A549 (cell line): ENCODE measurements around the gene FSTL4. TPM values are rescaled to one million over a fixed set of nuclear protein-coding genes. Genes with fewer than 3 reads are reported as not detected.

Experiments
- ATAC-seq, 2 experiments: fragments of 200-7000 bp in 1 of 2; fragments of >200 bp in 1 of 2; cut with Nextera tagmentation in 1 of 2; cut with Tn5 transposase in 1 of 2; 3 replicates each; pipeline versions ENCODE4 v1.8.0 to v1.9.1; 2018 to 2020; ENCODE audit warnings: mild to moderate bottlenecking in 1 of 2, moderate library complexity in 1 of 2
- CTCF ChIA-PET: fragments of 300-600 bp; sonication (Branson Sonifier 250); formaldehyde crosslinking; extraction: SDS; loops from one replicate; lab custom pipeline; 2021; ENCODE audit warnings: antibody characterized with exemption, inconsistent platforms; lab: Yijun Ruan, JAX
- POLR2A ChIA-PET: fragments of 350-600 bp; formaldehyde crosslinking; extraction: SDS; loops from one replicate; lab custom pipeline; 2021; ENCODE audit warnings: antibody characterized with exemption, inconsistent platforms; lab: Yijun Ruan, JAX
- DNase-seq, 2 experiments: peaks; one replicate each; pipeline versions ENCODE4 v3.0.0 to v3.0.0-alpha.2; 2011 to 2016; ENCODE audit warnings: low read depth in 1 of 2, low spot score in 1 of 2
- FAIRE-seq: peaks from 2 replicates; lab custom pipeline; 2011; peaks lifted over from hg19 to GRCh38; lab: Jason Lieb, UNC
- H3K27ac ChIP-seq, 2 experiments: fragments of >200 bp; sonication (Bioruptor Twin); formaldehyde crosslinking; 3 replicates each; pipeline ENCODE4 v1.5.1; 2016 to 2017
- H3K4me1 ChIP-seq: fragments of >200 bp; sonication (Bioruptor Twin); formaldehyde crosslinking; 3 replicates; pipeline ENCODE4 v1.6.1; 2016
- H3K4me2 ChIP-seq: fragments of >200 bp; sonication (Bioruptor Twin); formaldehyde crosslinking; 3 replicates; pipeline ENCODE4 v1.6.1; 2016
- H3K4me3 ChIP-seq: fragments of >200 bp; sonication (Bioruptor Twin); formaldehyde crosslinking; 3 replicates; pipeline ENCODE4 v1.5.1; 2016
- H3K9me3 ChIP-seq: fragments of >200 bp; sonication (Bioruptor Twin); formaldehyde crosslinking; 3 replicates; pipeline ENCODE4 v1.6.1; 2016
- CBX2 ChIP-seq: fragments of 200-600 bp; sonication (generic); IDR thresholded peaks from 2 replicates; pipeline ENCODE4 v1.6.1; 2016; ENCODE audit warnings: low read depth, mild to moderate bottlenecking, borderline replicate concordance
- CHD2 ChIP-seq: fragments of 150-350 bp; IDR thresholded peaks from 2 replicates; pipeline ENCODE4 v1.6.1; 2014; ENCODE audit warnings: low read length; ENCODE audit not compliant: partially characterized antibody
- EP300 ChIP-seq, 2 experiments: fragments of >200 bp; sonication (Bioruptor Twin); formaldehyde crosslinking; IDR thresholded peaks; 2 replicates in 1 of 2; 3 replicates in 1 of 2; pipeline ENCODE4 v1.6.1; 2016 to 2017
- ESRRA ChIP-seq: fragments of 150-350 bp; IDR thresholded peaks from 2 replicates; pipeline ENCODE4 v1.6.1; 2014; ENCODE audit warnings: mild to moderate bottlenecking, low read length, borderline replicate concordance
- FOSL2 ChIP-seq, 2 experiments: fragments of 450-650 bp in 1 of 2; fragments of >200 bp in 1 of 2; sonication (Bioruptor Twin) in 1 of 2; formaldehyde crosslinking; IDR thresholded peaks; 2 replicates each; pipeline versions ENCODE4 v1.5.0 to v1.6.1; 2016 to 2020; ENCODE audit warnings: mild to moderate bottlenecking in 1 of 2, moderate library complexity in 1 of 2
- HOXA7 ChIP-seq: fragments of 250-450 bp; sonication (Bioruptor Pico); IDR thresholded peaks from 2 replicates; pipeline ENCODE4 v1.5.0; 2020; ENCODE audit warnings: mild to moderate bottlenecking, moderate library complexity
- JUNB ChIP-seq: fragments of >200 bp; sonication (Bioruptor Twin); formaldehyde crosslinking; IDR thresholded peaks from 2 replicates; pipeline ENCODE4 v1.6.1; 2016
- MAZ ChIP-seq: fragments of 150-350 bp; IDR thresholded peaks from 2 replicates; pipeline ENCODE4 v1.6.1; 2014; ENCODE audit warnings: antibody characterized with exemption, low read depth, low read length, borderline replicate concordance
- PHF8 ChIP-seq: fragments of 200-600 bp; sonication (generic); IDR thresholded peaks from 2 replicates; pipeline ENCODE4 v1.6.1; 2016; ENCODE audit warnings: low read depth, mild to moderate bottlenecking, antibody characterized with exemption, moderate library complexity, borderline replicate concordance
- POLR2A ChIP-seq: IDR thresholded peaks from 2 replicates; pipeline ENCODE4 v1.6.1; 2012; ENCODE audit warnings: mild to moderate bottlenecking, low read length
- SREBF2 ChIP-seq: fragments of 450-650 bp; IDR thresholded peaks from 2 replicates; pipeline ENCODE4 v1.6.1; 2014; ENCODE audit warnings: mild to moderate bottlenecking, moderate library complexity
- ZNF302 ChIP-seq: fragments of 250-450 bp; sonication (Bioruptor Pico); IDR thresholded peaks from 2 replicates; pipeline ENCODE4 v1.9.0; 2021; ENCODE audit warnings: inconsistent platforms, mild to moderate bottlenecking, moderate library complexity
- ZSCAN20 ChIP-seq: fragments of 250-450 bp; sonication (Bioruptor Pico); IDR thresholded peaks from 2 replicates; pipeline ENCODE4 v1.8.0; 2022; ENCODE audit warnings: mild to moderate bottlenecking, moderate library complexity
- WGBS: methylation state at CpG from one replicate; pipeline ENCODE4 v1.1.6; 2017; ENCODE audit errors: missing lambda C conversion rate; 5-methylcytosine and 5-hydroxymethylcytosine counted together
- polyA plus RNA-seq, 4 experiments: library from polyadenylated mRNA; depleted of rRNA in 3 of 4; stranded (reverse); fragments of >200 nt; fragmentation: RNase III in 1 of 4; extraction: RNeasy Plus Mini Kit Qiagen cat#74134 plus additional on column Dnase treatment in 1 of 4; gene quantifications; 2 replicates in 3 of 4; 3 replicates in 1 of 4; pipeline ENCODE4 v1.2.3, GENCODE V29; 2011 to 2017
- TF ChIP-seq, protein P1 (sequence below): IDR thresholded peaks from 2 replicates; pipeline ENCODE4 v1.6.1; 2012; ENCODE audit warnings: low read depth, borderline replicate concordance
- TF ChIP-seq, protein P2 (sequence below): fragments of 200-600 bp; sonication (generic); IDR thresholded peaks from 2 replicates; pipeline ENCODE4 v1.6.1; 2016; ENCODE audit warnings: antibody characterized with exemption, mild to moderate bottlenecking, moderate library complexity
- TF ChIP-seq, protein P3 (sequence below): fragments of 250-450 bp; sonication (Bioruptor Pico); IDR thresholded peaks from 2 replicates; pipeline ENCODE4 v1.5.0; 2021; ENCODE audit warnings: mild to moderate bottlenecking, moderate library complexity, borderline replicate concordance
- TF ChIP-seq, protein P4 (sequence below): fragments of >200 bp; sonication (Bioruptor Twin); formaldehyde crosslinking; IDR thresholded peaks from 3 replicates; pipeline ENCODE4 v1.5.1; 2016
- TF ChIP-seq, protein P5 (sequence below): fragments of >200 bp; sonication (Bioruptor Twin); formaldehyde crosslinking; IDR thresholded peaks from 2 replicates; pipeline ENCODE4 v1.6.1; 2016
- TF ChIP-seq, protein P6 (sequence below): fragments of 450-650 bp; IDR thresholded peaks from 2 replicates; pipeline ENCODE4 v1.6.1; 2014; ENCODE audit warnings: antibody characterized with exemption
- TF ChIP-seq, protein P7 (sequence below): IDR thresholded peaks from 2 replicates; pipeline ENCODE4 v1.6.1; 2012

FSTL4 gene
- polyA plus RNA-seq, 2 of the 4 experiments (the other 2 are of a cell fraction) = 1.6 to 1.8 TPM

DNA sequence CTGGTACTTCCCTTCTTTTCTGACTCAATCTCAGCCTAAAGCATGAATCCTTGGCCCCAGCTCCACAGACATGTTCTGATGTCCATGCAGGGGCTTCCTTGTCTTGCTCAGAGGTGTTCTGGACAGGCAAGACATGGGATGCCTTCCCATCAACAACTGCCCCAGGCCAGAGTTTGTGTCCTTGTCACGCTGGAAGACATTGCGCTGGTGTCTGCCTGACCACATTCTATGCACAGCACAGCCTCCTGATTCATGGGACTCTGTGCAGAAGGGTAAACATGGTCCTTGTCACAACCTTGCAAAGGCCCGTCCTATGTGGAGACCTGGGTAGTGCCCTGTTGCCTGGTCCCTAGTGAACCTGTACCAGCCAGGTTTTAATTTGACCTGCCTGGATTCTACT lies 212.2 kb downstream of the FSTL4 start:
- DNase-seq (no peak), ATAC-seq (no peak), FAIRE-seq (no peak)
- WGBS = 73% methylated on average over 3 of the region's 3 CpGs
- no peaks in the 10 kb centered on the region for H3K4me1 ChIP-seq
- ChIA-PET POLR2A (no interaction called here), CTCF (interaction anchor here (0.6 to 2.0 kb wide), 4 partner anchors 10 to 196 kb away, joined by 3 to 9 read pairs (median 3); no protein-coding TSS in a partner anchor)
- no peak overlapping the region for H3K4me3 ChIP-seq
- TF ChIP-seq, protein P1, sequence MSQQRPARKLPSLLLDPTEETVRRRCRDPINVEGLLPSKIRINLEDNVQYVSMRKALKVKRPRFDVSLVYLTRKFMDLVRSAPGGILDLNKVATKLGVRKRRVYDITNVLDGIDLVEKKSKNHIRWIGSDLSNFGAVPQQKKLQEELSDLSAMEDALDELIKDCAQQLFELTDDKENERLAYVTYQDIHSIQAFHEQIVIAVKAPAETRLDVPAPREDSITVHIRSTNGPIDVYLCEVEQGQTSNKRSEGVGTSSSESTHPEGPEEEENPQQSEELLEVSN = no peak
- TF ChIP-seq ZSCAN20 (CRISPR knock-in tag) (no peak), PHF8 (no peak)
- TF ChIP-seq, protein P2, sequence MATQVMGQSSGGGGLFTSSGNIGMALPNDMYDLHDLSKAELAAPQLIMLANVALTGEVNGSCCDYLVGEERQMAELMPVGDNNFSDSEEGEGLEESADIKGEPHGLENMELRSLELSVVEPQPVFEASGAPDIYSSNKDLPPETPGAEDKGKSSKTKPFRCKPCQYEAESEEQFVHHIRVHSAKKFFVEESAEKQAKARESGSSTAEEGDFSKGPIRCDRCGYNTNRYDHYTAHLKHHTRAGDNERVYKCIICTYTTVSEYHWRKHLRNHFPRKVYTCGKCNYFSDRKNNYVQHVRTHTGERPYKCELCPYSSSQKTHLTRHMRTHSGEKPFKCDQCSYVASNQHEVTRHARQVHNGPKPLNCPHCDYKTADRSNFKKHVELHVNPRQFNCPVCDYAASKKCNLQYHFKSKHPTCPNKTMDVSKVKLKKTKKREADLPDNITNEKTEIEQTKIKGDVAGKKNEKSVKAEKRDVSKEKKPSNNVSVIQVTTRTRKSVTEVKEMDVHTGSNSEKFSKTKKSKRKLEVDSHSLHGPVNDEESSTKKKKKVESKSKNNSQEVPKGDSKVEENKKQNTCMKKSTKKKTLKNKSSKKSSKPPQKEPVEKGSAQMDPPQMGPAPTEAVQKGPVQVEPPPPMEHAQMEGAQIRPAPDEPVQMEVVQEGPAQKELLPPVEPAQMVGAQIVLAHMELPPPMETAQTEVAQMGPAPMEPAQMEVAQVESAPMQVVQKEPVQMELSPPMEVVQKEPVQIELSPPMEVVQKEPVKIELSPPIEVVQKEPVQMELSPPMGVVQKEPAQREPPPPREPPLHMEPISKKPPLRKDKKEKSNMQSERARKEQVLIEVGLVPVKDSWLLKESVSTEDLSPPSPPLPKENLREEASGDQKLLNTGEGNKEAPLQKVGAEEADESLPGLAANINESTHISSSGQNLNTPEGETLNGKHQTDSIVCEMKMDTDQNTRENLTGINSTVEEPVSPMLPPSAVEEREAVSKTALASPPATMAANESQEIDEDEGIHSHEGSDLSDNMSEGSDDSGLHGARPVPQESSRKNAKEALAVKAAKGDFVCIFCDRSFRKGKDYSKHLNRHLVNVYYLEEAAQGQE = no peak
- no peak overlapping the region for H3K27ac ChIP-seq
- no peaks in the 10 kb centered on the region for H3K9me3 ChIP-seq
- H3K4me2 ChIP-seq = no peak overlapping the region

DNA sequence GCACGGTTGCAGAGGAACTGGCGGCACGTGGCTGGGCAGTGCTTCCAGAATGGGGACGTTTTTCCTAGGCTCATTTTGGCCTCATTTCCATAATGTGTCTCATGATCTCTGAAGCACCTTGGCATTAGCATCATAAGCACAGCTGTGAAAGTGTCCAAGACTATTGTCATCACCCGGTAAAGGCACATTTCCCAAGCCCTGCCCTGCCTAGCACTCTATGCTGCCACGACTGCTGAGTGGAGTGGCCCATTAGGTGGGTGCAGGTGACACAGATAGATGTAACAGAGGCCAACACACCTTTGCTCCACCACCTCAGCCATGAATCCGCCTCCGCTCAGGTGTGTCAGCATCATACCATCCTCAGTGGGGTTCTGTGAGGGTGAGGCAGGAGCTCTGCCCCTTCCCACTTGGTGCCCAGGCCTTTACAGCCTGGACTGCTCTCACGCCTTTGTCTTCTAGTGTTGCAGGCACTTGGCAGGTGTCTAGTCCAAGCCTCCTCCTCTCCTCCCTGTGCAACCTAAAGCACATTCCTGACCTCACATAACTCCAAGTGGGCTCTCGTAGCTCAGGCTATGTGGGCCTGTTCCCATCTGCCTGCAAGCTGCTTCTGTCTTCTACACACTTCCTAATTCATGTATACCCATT lies 213.0 kb downstream of the FSTL4 start:
- no peak overlapping the region for H3K4me2 ChIP-seq
- H3K27ac ChIP-seq = no peak overlapping the region
- DNase-seq (no peak), FAIRE-seq (no peak), ATAC-seq (no peak)
- no peaks in the 10 kb centered on the region for H3K4me1 ChIP-seq
- H3K9me3 ChIP-seq = no peaks in the 10 kb centered on the region
- 59% methylated on average over 9 of the region's 10 CpGs for WGBS
- POLR2A ChIA-PET = no interaction called here
- CTCF ChIA-PET = interaction anchor here (1.4 to 2.2 kb wide), 3 partner anchors 10 to 24 kb away, joined by 3 to 9 read pairs (median 8); no protein-coding TSS in a partner anchor
- TF ChIP-seq ZNF302 (no peak), HOXA7 (no peak), CBX2 (no peak), EP300 (IDR thresholded peaks at IDR 0.05) (no peak), SREBF2 (no peak)
- TF ChIP-seq, protein P3, sequence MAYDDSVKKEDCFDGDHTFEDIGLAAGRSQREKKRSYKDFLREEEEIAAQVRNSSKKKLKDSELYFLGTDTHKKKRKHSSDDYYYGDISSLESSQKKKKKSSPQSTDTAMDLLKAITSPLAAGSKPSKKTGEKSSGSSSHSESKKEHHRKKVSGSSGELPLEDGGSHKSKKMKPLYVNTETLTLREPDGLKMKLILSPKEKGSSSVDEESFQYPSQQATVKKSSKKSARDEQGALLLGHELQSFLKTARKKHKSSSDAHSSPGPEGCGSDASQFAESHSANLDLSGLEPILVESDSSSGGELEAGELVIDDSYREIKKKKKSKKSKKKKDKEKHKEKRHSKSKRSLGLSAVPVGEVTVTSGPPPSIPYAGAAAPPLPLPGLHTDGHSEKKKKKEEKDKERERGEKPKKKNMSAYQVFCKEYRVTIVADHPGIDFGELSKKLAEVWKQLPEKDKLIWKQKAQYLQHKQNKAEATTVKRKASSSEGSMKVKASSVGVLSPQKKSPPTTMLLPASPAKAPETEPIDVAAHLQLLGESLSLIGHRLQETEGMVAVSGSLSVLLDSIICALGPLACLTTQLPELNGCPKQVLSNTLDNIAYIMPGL (CRISPR knock-in tag) = no peak
- H3K4me3 ChIP-seq = no peak overlapping the region

DNA sequence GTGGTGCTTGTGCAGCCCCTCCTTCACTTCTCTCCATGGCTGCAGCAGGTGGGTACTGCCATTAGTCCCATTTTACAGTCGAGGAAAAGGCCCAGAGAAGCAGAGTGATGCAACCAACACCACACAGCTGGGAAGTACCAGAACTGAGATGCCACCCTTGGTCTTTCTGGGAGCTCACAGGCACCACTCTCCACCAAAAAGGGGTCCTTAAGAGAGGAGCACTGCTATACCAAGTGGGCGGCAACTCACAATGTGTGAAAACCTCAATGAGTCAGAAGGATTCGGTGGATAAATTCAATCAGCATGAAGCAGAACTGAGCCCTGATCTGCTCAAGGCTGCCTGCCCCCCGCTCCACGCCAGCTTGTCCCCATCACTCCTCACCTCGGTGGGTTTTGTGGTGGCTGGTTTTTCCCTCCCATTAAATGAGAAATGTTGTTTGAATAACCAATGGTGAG lies 213.7 kb downstream of the FSTL4 start:
- 61% methylated on average over 6 of the region's 6 CpGs for WGBS
- CTCF ChIA-PET = interaction anchor here (1.2 to 2.2 kb wide), 2 partner anchors 23 to 25 kb away, joined by 7 to 8 read pairs; no protein-coding TSS in a partner anchor

More for the DNA sequence above, 213.7 kb downstream of the FSTL4 start:
- FAIRE-seq = no peak
- no peak for ATAC-seq
- Histone ChIP-seq H3K9me3 (no peaks in the 10 kb centered on the region), H3K27ac (no peak overlapping the region), H3K4me1 (no peaks in the 10 kb centered on the region), H3K4me2 (no peak overlapping the region), H3K4me3 (no peak overlapping the region)
- POLR2A ChIA-PET = no interaction called here
- no peak for DNase-seq
- no peak for TF ChIP-seq FOSL2 (IDR thresholded peaks at IDR 0.05)
- TF ChIP-seq FOSL2 (CRISPR knock-in tag; IDR thresholded peaks at IDR 0.05) = no peak
- TF ChIP-seq, protein P4, sequence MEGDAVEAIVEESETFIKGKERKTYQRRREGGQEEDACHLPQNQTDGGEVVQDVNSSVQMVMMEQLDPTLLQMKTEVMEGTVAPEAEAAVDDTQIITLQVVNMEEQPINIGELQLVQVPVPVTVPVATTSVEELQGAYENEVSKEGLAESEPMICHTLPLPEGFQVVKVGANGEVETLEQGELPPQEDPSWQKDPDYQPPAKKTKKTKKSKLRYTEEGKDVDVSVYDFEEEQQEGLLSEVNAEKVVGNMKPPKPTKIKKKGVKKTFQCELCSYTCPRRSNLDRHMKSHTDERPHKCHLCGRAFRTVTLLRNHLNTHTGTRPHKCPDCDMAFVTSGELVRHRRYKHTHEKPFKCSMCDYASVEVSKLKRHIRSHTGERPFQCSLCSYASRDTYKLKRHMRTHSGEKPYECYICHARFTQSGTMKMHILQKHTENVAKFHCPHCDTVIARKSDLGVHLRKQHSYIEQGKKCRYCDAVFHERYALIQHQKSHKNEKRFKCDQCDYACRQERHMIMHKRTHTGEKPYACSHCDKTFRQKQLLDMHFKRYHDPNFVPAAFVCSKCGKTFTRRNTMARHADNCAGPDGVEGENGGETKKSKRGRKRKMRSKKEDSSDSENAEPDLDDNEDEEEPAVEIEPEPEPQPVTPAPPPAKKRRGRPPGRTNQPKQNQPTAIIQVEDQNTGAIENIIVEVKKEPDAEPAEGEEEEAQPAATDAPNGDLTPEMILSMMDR = no peak
- TF ChIP-seq CHD2 = no peak
- TF ChIP-seq, protein P5, sequence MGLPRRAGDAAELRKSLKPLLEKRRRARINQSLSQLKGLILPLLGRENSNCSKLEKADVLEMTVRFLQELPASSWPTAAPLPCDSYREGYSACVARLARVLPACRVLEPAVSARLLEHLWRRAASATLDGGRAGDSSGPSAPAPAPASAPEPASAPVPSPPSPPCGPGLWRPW = no peak
- no peak for TF ChIP-seq ZSCAN20 (CRISPR knock-in tag)
- no peak for TF ChIP-seq POLR2A
- no peak for TF ChIP-seq CBX2
- TF ChIP-seq JUNB = no peak
- TF ChIP-seq, protein P6, sequence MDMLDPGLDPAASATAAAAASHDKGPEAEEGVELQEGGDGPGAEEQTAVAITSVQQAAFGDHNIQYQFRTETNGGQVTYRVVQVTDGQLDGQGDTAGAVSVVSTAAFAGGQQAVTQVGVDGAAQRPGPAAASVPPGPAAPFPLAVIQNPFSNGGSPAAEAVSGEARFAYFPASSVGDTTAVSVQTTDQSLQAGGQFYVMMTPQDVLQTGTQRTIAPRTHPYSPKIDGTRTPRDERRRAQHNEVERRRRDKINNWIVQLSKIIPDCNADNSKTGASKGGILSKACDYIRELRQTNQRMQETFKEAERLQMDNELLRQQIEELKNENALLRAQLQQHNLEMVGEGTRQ = no peak
- no peak for TF ChIP-seq ESRRA
- no peak for TF ChIP-seq MAZ
- TF ChIP-seq, protein P7, sequence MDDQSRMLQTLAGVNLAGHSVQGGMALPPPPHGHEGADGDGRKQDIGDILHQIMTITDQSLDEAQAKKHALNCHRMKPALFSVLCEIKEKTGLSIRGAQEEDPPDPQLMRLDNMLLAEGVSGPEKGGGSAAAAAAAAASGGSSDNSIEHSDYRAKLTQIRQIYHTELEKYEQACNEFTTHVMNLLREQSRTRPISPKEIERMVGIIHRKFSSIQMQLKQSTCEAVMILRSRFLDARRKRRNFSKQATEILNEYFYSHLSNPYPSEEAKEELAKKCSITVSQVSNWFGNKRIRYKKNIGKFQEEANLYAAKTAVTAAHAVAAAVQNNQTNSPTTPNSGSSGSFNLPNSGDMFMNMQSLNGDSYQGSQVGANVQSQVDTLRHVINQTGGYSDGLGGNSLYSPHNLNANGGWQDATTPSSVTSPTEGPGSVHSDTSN = no peak
- TF ChIP-seq, protein P1 = no peak
